HG02571 (cell line): ENCODE measurements around the gene TBPL1.
"Not testable (repeated sequence)": the region's sequence is repeated elsewhere in the genome, so short reads cannot be mapped to it uniquely, and the experiment has no call there.

Source experiments
- ATAC-seq: cut with Tn5 transposase; IDR thresholded peaks from one replicate; pipeline ENCODE4 v1.9.1; 2021; ENCODE audit warnings: mild to moderate bottlenecking, moderate library complexity; ENCODE audit not compliant: unreplicated experiment

Gene TBPL1

GRCh38 chr6:133973109-133973971 lies 20.3 kb downstream of the TBPL1 start:
- peak; percentile 47 for ATAC-seq

- no peak for ATAC-seq
These were observed 25.2 kb downstream of the TBPL1 start for GRCh38 chr6:133977983-133978895.

GRCh38 chr6:133978896-133979240 lies 25.8 kb downstream of the TBPL1 start:
- no peak for ATAC-seq

- not testable (repeated sequence) for ATAC-seq
These were observed 26.4 kb downstream of the TBPL1 start for GRCh38 chr6:133979269-133979963.

- ATAC-seq: no peak
These were observed 27.1 kb downstream of the TBPL1 start for GRCh38 chr6:133980168-133980567.

GRCh38 chr6:133983099-133983939 lies 30.3 kb downstream of the TBPL1 start:
- no peak for ATAC-seq

- no peak for ATAC-seq
These were observed 32.9 kb downstream of the TBPL1 start for GRCh38 chr6:133985970-133986369.

- no peak for ATAC-seq
These were observed 33.9 kb downstream of the TBPL1 start for GRCh38 chr6:133986942-133987341.

GRCh38 chr6:133989525-133989924 lies 36.5 kb downstream of the TBPL1 start:
- no peak for ATAC-seq

GRCh38 chr6:133990321-133990720 lies 37.3 kb downstream of the TBPL1 start:
- ATAC-seq: no peak

GRCh38 chr6:133991096-133991593 lies 38.1 kb downstream of the TBPL1 start:
- no peak for ATAC-seq

GRCh38 chr6:133992992-133993680 lies 40.1 kb downstream of the TBPL1 start:
- no peak for ATAC-seq

GRCh38 chr6:133995296-133995695 lies 42.3 kb downstream of the TBPL1 start:
- ATAC-seq: no peak

GRCh38 chr6:133995758-133996157 lies 42.7 kb downstream of the TBPL1 start:
- no peak for ATAC-seq

GRCh38 chr6:133997267-133997666 lies 44.2 kb downstream of the TBPL1 start:
- ATAC-seq: no peak

- ATAC-seq: no peak
These were observed 46.3 kb downstream of the TBPL1 start for GRCh38 chr6:133999305-133999704.

- no peak for ATAC-seq
These were observed 47.4 kb downstream of the TBPL1 start for GRCh38 chr6:134000443-134000842.

GRCh38 chr6:134002821-134003220 lies 49.8 kb downstream of the TBPL1 start:
- ATAC-seq: no peak

GRCh38 chr6:134003542-134003951 lies 50.5 kb downstream of the TBPL1 start:
- no peak for ATAC-seq

GRCh38 chr6:134004714-134005113 lies 51.7 kb downstream of the TBPL1 start:
- ATAC-seq: no peak
